Measurements from ENCODE around the gene MACROH2A2.

MACROH2A2 gene

GRCh38 chr10:70053841-70054288 lies 1.2 kb downstream of the MACROH2A2 start:
- CTCF ChIA-PET, result interaction anchor here (0.6 to 3.3 kb wide), 4 partner anchors 8 to 62 kb away, joined by 3 to 15 read pairs (median 5); no protein-coding TSS in a partner anchor
- POLR2A ChIA-PET, result no interaction called here
- H3K4me3 ChIP-seq (ENCODE audit: low read depth, low read length), result peak overlapping the region; percentile 68
- TF ChIP-seq CTCF (IDR thresholded peaks at IDR 0.05; ENCODE audit: insufficient read depth, low read length, missing control alignments), result peak; percentile 35
- DNase-seq (ENCODE audit: low read depth, low spot score), result no peak

- ChIA-PET POLR2A (no interaction called here), CTCF (interaction anchor here (1.0 to 3.3 kb wide), 4 partner anchors 8 to 140 kb away, joined by 3 to 15 read pairs (median 6); no protein-coding TSS in a partner anchor)
- no peak overlapping the region for H3K4me3 ChIP-seq (ENCODE audit: low read depth, low read length)
- DNase-seq (ENCODE audit: low read depth, low spot score), result no peak
- TF ChIP-seq CTCF (IDR thresholded peaks at IDR 0.05; ENCODE audit: insufficient read depth, low read length, missing control alignments), result no peak
Measured at GRCh38 chr10:70054902-70055301, 2.3 kb downstream of the MACROH2A2 start.

- CTCF ChIA-PET, result interaction anchor here (0.9 to 2.1 kb wide), 3 partner anchors 11 to 141 kb away, joined by 3 to 7 read pairs (median 4); no protein-coding TSS in a partner anchor
Measured at GRCh38 chr10:70055550-70055949, 2.9 kb downstream of the MACROH2A2 start.

GRCh38 chr10:70057306-70057705 lies 4.7 kb downstream of the MACROH2A2 start:
- no peak overlapping the region for H3K4me3 ChIP-seq (ENCODE audit: low read depth, low read length)
- ChIA-PET CTCF (no interaction called here), POLR2A (no interaction called here)
- TF ChIP-seq CTCF (IDR thresholded peaks at IDR 0.05; ENCODE audit: insufficient read depth, low read length, missing control alignments), result no peak
- DNase-seq (ENCODE audit: low read depth, low spot score), result no peak

More at GRCh38 chr10:70055550-70055949, 2.9 kb downstream of the MACROH2A2 start:
- DNase-seq (ENCODE audit: low read depth, low spot score), result no peak
- H3K4me3 ChIP-seq (ENCODE audit: low read depth, low read length), result no peak overlapping the region
- POLR2A ChIA-PET, result no interaction called here
- TF ChIP-seq CTCF (IDR thresholded peaks at IDR 0.05; ENCODE audit: insufficient read depth, low read length, missing control alignments), result no peak

- CTCF ChIA-PET, result no interaction called here
- DNase-seq (ENCODE audit: low read depth, low spot score), result no peak
- TF ChIP-seq CTCF (IDR thresholded peaks at IDR 0.05; ENCODE audit: insufficient read depth, low read length, missing control alignments), result no peak
- POLR2A ChIA-PET, result no interaction called here
- H3K4me3 ChIP-seq (ENCODE audit: low read depth, low read length), result no peak overlapping the region
Measured at GRCh38 chr10:70060389-70060788, 7.7 kb downstream of the MACROH2A2 start.

- ChIA-PET CTCF (interaction anchor here (1.3 to 3.3 kb wide), 3 partner anchors 10 to 52 kb away, joined by 3 to 15 read pairs (median 9); partner anchors contain the start of gene MACROH2A2), POLR2A (interaction anchor here (1.2 kb wide), 1 partner anchor 21 kb away, joined by 3 read pairs; no protein-coding TSS in a partner anchor)
- H3K4me3 ChIP-seq (ENCODE audit: low read depth, low read length), result no peak overlapping the region
- DNase-seq (ENCODE audit: low read depth, low spot score), result no peak
- TF ChIP-seq CTCF (IDR thresholded peaks at IDR 0.05; ENCODE audit: insufficient read depth, low read length, missing control alignments), result no peak
Measured at GRCh38 chr10:70063418-70064098, 10.9 kb downstream of the MACROH2A2 start.

Data from AG04449 (cell line).